ENCODE data around the gene FTO.

FTO gene

GRCh38 chr16:53832896-53833544 is 129.1 kb downstream of the FTO start:
- Histone ChIP-seq H3K4me2 (no peak overlapping the region), H3K36me3 (ENCODE audit: insufficient read depth) (no peaks in the 10 kb centered on the region), H3K27me3 (ENCODE audit: insufficient read depth, low read depth) (no peaks in the 10 kb centered on the region), H3K79me2 (ENCODE audit: insufficient read depth, low read depth) (no peaks in the 10 kb centered on the region), H2AFZ (ENCODE audit: low read depth) (no peak overlapping the region), H4K20me1 (ENCODE audit: insufficient read depth) (no peaks in the 10 kb centered on the region), H3K9ac (no peak overlapping the region), H3K27ac (no peak overlapping the region), H3K4me3 (IDR thresholded peaks at IDR 0.05; ENCODE audit: insufficient read depth, low read depth, low read length) (no peak overlapping the region), H3K4me1 (ENCODE audit: low read depth, poor library complexity, severe bottlenecking) (no peaks in the 10 kb centered on the region)
- no peak for TF ChIP-seq CTCF (conservative IDR thresholded peaks at IDR 0.05; ENCODE audit: low read depth, low read length)

- no peak overlapping the region for H3K9ac ChIP-seq
- H3K4me2 ChIP-seq, result no peak overlapping the region
- H3K4me1 ChIP-seq (ENCODE audit: low read depth, poor library complexity, severe bottlenecking), result no peaks in the 10 kb centered on the region
- H3K27me3 ChIP-seq (ENCODE audit: insufficient read depth, low read depth), result no peaks in the 10 kb centered on the region
- TF ChIP-seq CTCF (conservative IDR thresholded peaks at IDR 0.05; ENCODE audit: low read depth, low read length), result no peak
- H3K4me3 ChIP-seq (IDR thresholded peaks at IDR 0.05; ENCODE audit: insufficient read depth, low read depth, low read length), result no peak overlapping the region
- no peaks in the 10 kb centered on the region for H4K20me1 ChIP-seq (ENCODE audit: insufficient read depth)
- H3K36me3 ChIP-seq (ENCODE audit: insufficient read depth), result no peaks in the 10 kb centered on the region
- no peaks in the 10 kb centered on the region for H3K79me2 ChIP-seq (ENCODE audit: insufficient read depth, low read depth)
- H2AFZ ChIP-seq (ENCODE audit: low read depth), result no peak overlapping the region
- no peak overlapping the region for H3K27ac ChIP-seq
Measured at GRCh38 chr16:53836142-53836541, 132.2 kb downstream of the FTO start.

GRCh38 chr16:53836680-53837079 is 132.7 kb downstream of the FTO start:
- H3K79me2 ChIP-seq (ENCODE audit: insufficient read depth, low read depth), result no peaks in the 10 kb centered on the region
- H3K4me2 ChIP-seq, result no peak overlapping the region
- no peak for TF ChIP-seq CTCF (conservative IDR thresholded peaks at IDR 0.05; ENCODE audit: low read depth, low read length)

GRCh38 chr16:53837426-53837825 is 133.5 kb downstream of the FTO start:
- no peaks in the 10 kb centered on the region for H4K20me1 ChIP-seq (ENCODE audit: insufficient read depth)
- H2AFZ ChIP-seq (ENCODE audit: low read depth), result no peak overlapping the region
- H3K27me3 ChIP-seq (ENCODE audit: insufficient read depth, low read depth), result no peaks in the 10 kb centered on the region
- no peaks in the 10 kb centered on the region for H3K79me2 ChIP-seq (ENCODE audit: insufficient read depth, low read depth)
- no peaks in the 10 kb centered on the region for H3K36me3 ChIP-seq (ENCODE audit: insufficient read depth)
- no peak for TF ChIP-seq CTCF (conservative IDR thresholded peaks at IDR 0.05; ENCODE audit: low read depth, low read length)
- H3K4me1 ChIP-seq (ENCODE audit: low read depth, poor library complexity, severe bottlenecking), result no peaks in the 10 kb centered on the region
- no peak overlapping the region for H3K4me3 ChIP-seq (IDR thresholded peaks at IDR 0.05; ENCODE audit: insufficient read depth, low read depth, low read length)
- H3K9ac ChIP-seq, result no peak overlapping the region
- no peak overlapping the region for H3K27ac ChIP-seq
- H3K4me2 ChIP-seq, result no peak overlapping the region

More at GRCh38 chr16:53836680-53837079, 132.7 kb downstream of the FTO start:
- no peak overlapping the region for H3K9ac ChIP-seq
- no peaks in the 10 kb centered on the region for H3K4me1 ChIP-seq (ENCODE audit: low read depth, poor library complexity, severe bottlenecking)
- H3K27me3 ChIP-seq (ENCODE audit: insufficient read depth, low read depth), result no peaks in the 10 kb centered on the region
- no peak overlapping the region for H3K4me3 ChIP-seq (IDR thresholded peaks at IDR 0.05; ENCODE audit: insufficient read depth, low read depth, low read length)
- no peaks in the 10 kb centered on the region for H4K20me1 ChIP-seq (ENCODE audit: insufficient read depth)
- no peak overlapping the region for H2AFZ ChIP-seq (ENCODE audit: low read depth)
- H3K36me3 ChIP-seq (ENCODE audit: insufficient read depth), result no peaks in the 10 kb centered on the region
- H3K27ac ChIP-seq, result no peak overlapping the region
